22Rv1 (cell line): Measurements from ENCODE around the gene RNF150.

Experiments
- ZFX ChIP-seq: fragments of 450-650 bp; IDR thresholded peaks from 2 replicates; pipeline ENCODE4 v1.6.1; 2017; ENCODE audit warnings: antibody characterized with exemption, borderline replicate concordance
- TF ChIP-seq, protein P1 (sequence below): fragments of 450-650 bp; IDR thresholded peaks from 2 replicates; pipeline ENCODE4 v1.5.1; 2017; ENCODE audit warnings: mild to moderate bottlenecking

DNA sequence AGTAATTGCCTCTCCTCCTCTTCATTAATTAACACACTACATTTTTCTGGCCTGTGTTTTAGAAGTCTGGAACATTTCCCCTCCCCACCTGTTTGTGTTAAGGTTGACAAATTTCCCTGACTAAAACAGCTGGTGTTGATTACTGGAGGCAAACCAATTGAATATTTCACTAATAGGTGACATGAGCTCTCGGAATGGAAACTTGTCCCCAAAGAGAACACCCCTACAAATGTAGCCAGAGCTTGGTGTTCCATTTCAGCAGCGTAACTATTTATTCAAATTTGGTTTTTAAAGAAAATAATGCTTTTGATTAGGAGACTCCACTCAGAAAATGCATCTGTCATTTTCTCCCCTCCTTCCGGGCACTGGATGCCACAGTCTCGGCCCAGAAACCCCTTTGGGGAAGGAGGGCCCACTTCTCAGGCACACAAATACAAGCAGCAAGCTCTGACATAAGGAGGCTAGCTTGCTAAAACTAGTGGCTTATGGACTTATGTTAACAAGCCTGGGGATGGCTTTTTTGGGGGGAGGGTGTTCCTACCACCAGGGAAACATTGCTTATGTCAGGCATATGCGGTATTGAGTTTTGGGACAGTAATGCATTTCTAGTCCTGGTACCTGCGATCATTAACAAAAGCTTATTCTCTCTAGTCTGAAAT lies 2.2 kb downstream of the RNF150 start:
- TF ChIP-seq, protein P1, sequence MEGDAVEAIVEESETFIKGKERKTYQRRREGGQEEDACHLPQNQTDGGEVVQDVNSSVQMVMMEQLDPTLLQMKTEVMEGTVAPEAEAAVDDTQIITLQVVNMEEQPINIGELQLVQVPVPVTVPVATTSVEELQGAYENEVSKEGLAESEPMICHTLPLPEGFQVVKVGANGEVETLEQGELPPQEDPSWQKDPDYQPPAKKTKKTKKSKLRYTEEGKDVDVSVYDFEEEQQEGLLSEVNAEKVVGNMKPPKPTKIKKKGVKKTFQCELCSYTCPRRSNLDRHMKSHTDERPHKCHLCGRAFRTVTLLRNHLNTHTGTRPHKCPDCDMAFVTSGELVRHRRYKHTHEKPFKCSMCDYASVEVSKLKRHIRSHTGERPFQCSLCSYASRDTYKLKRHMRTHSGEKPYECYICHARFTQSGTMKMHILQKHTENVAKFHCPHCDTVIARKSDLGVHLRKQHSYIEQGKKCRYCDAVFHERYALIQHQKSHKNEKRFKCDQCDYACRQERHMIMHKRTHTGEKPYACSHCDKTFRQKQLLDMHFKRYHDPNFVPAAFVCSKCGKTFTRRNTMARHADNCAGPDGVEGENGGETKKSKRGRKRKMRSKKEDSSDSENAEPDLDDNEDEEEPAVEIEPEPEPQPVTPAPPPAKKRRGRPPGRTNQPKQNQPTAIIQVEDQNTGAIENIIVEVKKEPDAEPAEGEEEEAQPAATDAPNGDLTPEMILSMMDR = no peak
- TF ChIP-seq ZFX = no peak
